Measurements from ENCODE around the gene CRCP. TPM values are rescaled to one million over a fixed set of nuclear protein-coding genes. Genes with fewer than 3 reads are reported as not detected.
"Not testable (repeated sequence)": the region's sequence is repeated elsewhere in the genome, so short reads cannot be mapped to it uniquely, and the experiment has no call there.

Gene CRCP
- total RNA-seq, 2 experiments from 2014 or later = 25.5 to 25.9 TPM

DNA sequence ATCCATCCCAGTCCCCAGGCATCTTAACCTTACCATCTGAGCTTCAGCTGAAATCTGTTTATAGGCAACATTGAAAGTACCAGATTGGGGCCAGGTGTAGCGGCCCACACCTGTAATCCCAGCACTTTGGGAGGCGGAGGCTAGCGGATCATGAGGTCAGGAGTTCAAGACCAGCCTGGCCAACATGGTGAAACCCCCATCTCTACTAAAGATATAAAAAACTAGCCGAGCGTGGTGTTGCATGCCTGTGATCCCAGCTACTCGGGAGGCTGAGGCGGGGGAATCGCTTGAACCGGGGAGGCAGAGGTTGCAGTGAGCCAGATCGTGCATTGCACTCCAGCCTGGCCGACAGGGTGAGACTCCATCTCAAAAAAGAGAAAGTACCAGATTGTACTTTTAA lies 39.0 kb downstream of the CRCP start:
- H3K27me3 Mint-ChIP-seq = no peaks in the 10 kb centered on the region
- TF ChIP-seq, protein P1, sequence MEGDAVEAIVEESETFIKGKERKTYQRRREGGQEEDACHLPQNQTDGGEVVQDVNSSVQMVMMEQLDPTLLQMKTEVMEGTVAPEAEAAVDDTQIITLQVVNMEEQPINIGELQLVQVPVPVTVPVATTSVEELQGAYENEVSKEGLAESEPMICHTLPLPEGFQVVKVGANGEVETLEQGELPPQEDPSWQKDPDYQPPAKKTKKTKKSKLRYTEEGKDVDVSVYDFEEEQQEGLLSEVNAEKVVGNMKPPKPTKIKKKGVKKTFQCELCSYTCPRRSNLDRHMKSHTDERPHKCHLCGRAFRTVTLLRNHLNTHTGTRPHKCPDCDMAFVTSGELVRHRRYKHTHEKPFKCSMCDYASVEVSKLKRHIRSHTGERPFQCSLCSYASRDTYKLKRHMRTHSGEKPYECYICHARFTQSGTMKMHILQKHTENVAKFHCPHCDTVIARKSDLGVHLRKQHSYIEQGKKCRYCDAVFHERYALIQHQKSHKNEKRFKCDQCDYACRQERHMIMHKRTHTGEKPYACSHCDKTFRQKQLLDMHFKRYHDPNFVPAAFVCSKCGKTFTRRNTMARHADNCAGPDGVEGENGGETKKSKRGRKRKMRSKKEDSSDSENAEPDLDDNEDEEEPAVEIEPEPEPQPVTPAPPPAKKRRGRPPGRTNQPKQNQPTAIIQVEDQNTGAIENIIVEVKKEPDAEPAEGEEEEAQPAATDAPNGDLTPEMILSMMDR (IDR thresholded peaks at IDR 0.05) = no peak
- no peak for ATAC-seq
- H3K27ac Mint-ChIP-seq = no peak overlapping the region
- ChIA-PET POLR2A (no interaction called here), CTCF (no interaction called here)
- H3K4me1 Mint-ChIP-seq (ENCODE audit: low read depth) = peaks cover 14% of the 10 kb centered on the region
- H3K4me3 Mint-ChIP-seq = no peak overlapping the region
- H3K36me3 Mint-ChIP-seq (ENCODE audit: low read depth) = peaks cover 65% of the 10 kb centered on the region
- intact Hi-C loops (cut with micrococcal nuclease) = no loop called here
- H3K9me3 Mint-ChIP-seq = peaks cover 7% of the 10 kb centered on the region
- DNase-seq = no peak

DNA sequence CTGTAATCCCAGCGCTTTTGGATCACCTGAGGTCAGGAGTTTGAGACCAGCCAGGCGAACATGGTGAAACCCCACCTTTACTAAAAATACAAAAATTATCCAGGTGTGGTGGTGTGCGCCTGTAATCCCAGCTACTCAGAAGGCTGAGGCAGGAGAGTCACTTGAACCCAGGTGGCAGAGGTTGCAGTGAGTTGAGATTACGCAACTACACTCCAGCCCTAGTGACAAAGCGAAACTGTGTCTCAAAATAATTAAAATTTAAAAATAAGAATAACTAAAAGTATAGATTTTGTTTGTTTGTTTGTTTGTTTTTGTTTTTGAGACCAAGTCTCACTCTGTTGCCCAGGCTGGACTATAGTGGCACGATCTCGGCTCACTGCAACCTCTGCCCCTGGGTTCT lies 41.4 kb downstream of the CRCP start:
- H3K27me3 Mint-ChIP-seq; H3K4me3 Mint-ChIP-seq; CTCF ChIA-PET; ATAC-seq; H3K4me1 Mint-ChIP-seq (ENCODE audit: low read depth); DNase-seq; intact Hi-C loops (cut with micrococcal nuclease); POLR2A ChIA-PET; H3K9me3 Mint-ChIP-seq; H3K27ac Mint-ChIP-seq: not testable (repeated sequence)
- peaks cover 62% of the 10 kb centered on the region for H3K36me3 Mint-ChIP-seq (ENCODE audit: low read depth)

DNA sequence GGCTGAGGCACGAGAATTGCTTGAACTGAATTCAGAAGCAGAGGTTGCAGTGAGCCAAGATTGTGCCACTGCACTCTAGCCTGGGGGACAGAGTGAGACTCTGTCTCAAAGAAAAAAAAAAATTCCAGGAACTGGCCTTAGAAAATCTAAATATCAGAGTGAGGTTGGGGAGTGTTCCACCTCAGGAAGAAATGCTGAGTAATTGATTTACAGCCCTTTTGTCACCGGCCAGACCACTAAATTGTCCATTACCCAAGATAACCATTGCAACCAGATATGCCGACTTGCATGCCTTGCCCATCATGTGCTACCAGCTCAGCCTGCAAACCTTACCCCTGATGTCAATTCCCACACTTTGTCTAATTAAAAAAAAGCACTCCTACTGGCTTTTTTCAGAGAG lies 42.4 kb downstream of the CRCP start:
- ATAC-seq (no peak), DNase-seq (no peak)
- H3K4me3 Mint-ChIP-seq = no peak overlapping the region
- POLR2A ChIA-PET = no interaction called here
- peaks cover 9% of the 10 kb centered on the region for H3K9me3 Mint-ChIP-seq
- intact Hi-C loops (cut with micrococcal nuclease) = no loop called here
- TF ChIP-seq, protein P1 (IDR thresholded peaks at IDR 0.05) = no peak
- H3K27ac Mint-ChIP-seq = no peak overlapping the region
- peaks cover 60% of the 10 kb centered on the region for H3K36me3 Mint-ChIP-seq (ENCODE audit: low read depth)
- CTCF ChIA-PET = no interaction called here
- no peaks in the 10 kb centered on the region for H3K4me1 Mint-ChIP-seq (ENCODE audit: low read depth)
- H3K27me3 Mint-ChIP-seq = no peaks in the 10 kb centered on the region

- Mint-ChIP-seq H3K27ac (no peak overlapping the region), H3K27me3 (no peaks in the 10 kb centered on the region), H3K4me1 (ENCODE audit: low read depth) (no peaks in the 10 kb centered on the region), H3K4me3 (no peak overlapping the region), H3K36me3 (ENCODE audit: low read depth) (peaks cover 18% of the 10 kb centered on the region), H3K9me3 (peaks cover 7% of the 10 kb centered on the region)
- intact Hi-C loops (cut with micrococcal nuclease) = no loop called here
- ATAC-seq (no peak), DNase-seq (no peak)
- POLR2A ChIA-PET = no interaction called here
- TF ChIP-seq, protein P1 (IDR thresholded peaks at IDR 0.05) = no peak
- CTCF ChIA-PET = no interaction called here
Measured at GRCh38 chr7:66162622-66163021, 48.0 kb downstream of the CRCP start.

- ATAC-seq (no peak), DNase-seq (no peak)
- intact Hi-C loops (cut with micrococcal nuclease) = no loop called here
- Mint-ChIP-seq H3K9me3 (peaks cover 5% of the 10 kb centered on the region), H3K27me3 (no peaks in the 10 kb centered on the region), H3K36me3 (ENCODE audit: low read depth) (peaks cover 14% of the 10 kb centered on the region), H3K4me3 (no peak overlapping the region), H3K27ac (no peak overlapping the region), H3K4me1 (ENCODE audit: low read depth) (peaks cover 2% of the 10 kb centered on the region)
- POLR2A ChIA-PET = no interaction called here
- CTCF ChIA-PET = no interaction called here
- TF ChIP-seq, protein P1 (IDR thresholded peaks at IDR 0.05) = no peak
Measured at GRCh38 chr7:66163186-66163610, 48.6 kb downstream of the CRCP start.

- CTCF ChIA-PET = no interaction called here
- intact Hi-C loops (cut with micrococcal nuclease) = no loop called here
- Mint-ChIP-seq H3K36me3 (ENCODE audit: low read depth) (peaks cover 6% of the 10 kb centered on the region), H3K27ac (no peak overlapping the region), H3K4me1 (ENCODE audit: low read depth) (peaks cover 3% of the 10 kb centered on the region), H3K4me3 (no peak overlapping the region), H3K9me3 (peaks cover 2% of the 10 kb centered on the region), H3K27me3 (no peaks in the 10 kb centered on the region)
- POLR2A ChIA-PET = interaction anchor here (0.6 kb wide), 1 partner anchor 588 kb away, joined by 4 read pairs; no protein-coding TSS in a partner anchor
- TF ChIP-seq, protein P1 (IDR thresholded peaks at IDR 0.05) = no peak
- ATAC-seq = no peak
- no peak for DNase-seq
Measured at GRCh38 chr7:66164356-66164755, 49.7 kb downstream of the CRCP start.

All from activated CD8-positive, alpha-beta T cell treated with anti-CD3 and anti-CD28 coated beads for 36 hours (primary cell).